IPS DF 19.7 (cell line): ENCODE measurements around the gene WDR55.
"Not testable (repeated sequence)": the region's sequence is repeated elsewhere in the genome, so short reads cannot be mapped to it uniquely, and the experiment has no call there.

Experiments used
- DNase-seq: peaks from one replicate; pipeline ENCODE4 v3.0.0-alpha.2; 2013; ENCODE audit warnings: low read depth, low spot score

The WDR55 gene

GRCh38 chr5:140647042-140647419 lies 17.7 kb upstream of the WDR55 start:
- no peak for DNase-seq

- DNase-seq, result no peak
These were observed 5.8 kb upstream of the WDR55 start for GRCh38 chr5:140658870-140659269.

GRCh38 chr5:140660371-140660770 lies 4.3 kb upstream of the WDR55 start:
- not testable (repeated sequence) for DNase-seq

- DNase-seq, result no peak
These were observed 710 bp upstream of the WDR55 start for GRCh38 chr5:140664030-140664358.

GRCh38 chr5:140671035-140671434 lies 6.3 kb downstream of the WDR55 start:
- not testable (repeated sequence) for DNase-seq

- no peak for DNase-seq
These were observed 6.9 kb downstream of the WDR55 start for GRCh38 chr5:140671472-140672125.

- DNase-seq, result no peak
These were observed 7.9 kb downstream of the WDR55 start for GRCh38 chr5:140672455-140673186.

GRCh38 chr5:140673187-140673976 lies 8.7 kb downstream of the WDR55 start, which contains the start of gene DND1:
Gene DND1 (minus strand): TSS chr5:140673576. CDS start chr5:140673542, 34 bp downstream.
- DNase-seq, result no peak

GRCh38 chr5:140674211-140674610 lies 9.5 kb downstream of the WDR55 start:
- DNase-seq, result no peak

GRCh38 chr5:140674629-140675028 lies 9.9 kb downstream of the WDR55 start:
- no peak for DNase-seq

GRCh38 chr5:140677947-140678346 lies 13.2 kb downstream of the WDR55 start:
- DNase-seq, result no peak

GRCh38 chr5:140678993-140679392 lies 14.3 kb downstream of the WDR55 start:
- DNase-seq, result no peak

- DNase-seq, result no peak
These were observed 25.8 kb downstream of the WDR55 start for GRCh38 chr5:140690376-140690932.

- DNase-seq, result peak; percentile 95
These were observed 26.5 kb downstream of the WDR55 start, which contains the start of the genes HARS1 and HARS2 for GRCh38 chr5:140690941-140691924. Gene HARS1 (minus strand): TSS chr5:140691370. CDS start chr5:140691304, 66 bp downstream. Gene HARS2 (plus strand): TSS chr5:140691455. CDS start chr5:140691649, 194 bp downstream.

GRCh38 chr5:140694276-140694675 lies 29.6 kb downstream of the WDR55 start:
- DNase-seq, result no peak

- DNase-seq, result no peak
These were observed 32.3 kb downstream of the WDR55 start for GRCh38 chr5:140696891-140697492.

GRCh38 chr5:140700177-140701144 lies 35.8 kb downstream of the WDR55 start, which contains the start of gene ZMAT2:
Gene ZMAT2 (plus strand): TSS chr5:140700447. CDS start chr5:140700461, 14 bp downstream.
- peak; percentile 97 for DNase-seq

- DNase-seq, result no peak
These were observed 43.1 kb downstream of the WDR55 start for GRCh38 chr5:140707812-140708211.

GRCh38 chr5:140708787-140709186 lies 44.1 kb downstream of the WDR55 start:
- not testable (repeated sequence) for DNase-seq
